ENCODE measurements around the gene PGAP3.
"Not testable (repeated sequence)": the region's sequence is repeated elsewhere in the genome, so short reads cannot be mapped to it uniquely, and the experiment has no call there.

PGAP3 gene

GRCh38 chr17:39729280-39729851, 41.5 kb upstream of the PGAP3 start:
- no peaks in the 10 kb centered on the region for H3K27me3 ChIP-seq (ENCODE audit: insufficient read depth, low read length)
- peak overlapping the region; percentile 85 for H3K4me3 ChIP-seq (ENCODE audit: low read depth, low read length, poor library complexity, severe bottlenecking)
- no peaks in the 10 kb centered on the region for H3F3A ChIP-seq (ENCODE audit: insufficient read depth, low read length)
- no peaks in the 10 kb centered on the region for H3K79me2 ChIP-seq (ENCODE audit: insufficient read depth, low read length)
- H3K4me1 ChIP-seq (ENCODE audit: insufficient read depth, low read length, severe bottlenecking): peaks cover 14% of the 10 kb centered on the region
- peak overlapping the region; percentile 85 for H3K9ac ChIP-seq (ENCODE audit: low read length)
- no peaks in the 10 kb centered on the region for H3K9me2 ChIP-seq (ENCODE audit: low read depth, low read length)
- H3K36me3 ChIP-seq (ENCODE audit: insufficient read depth, low read length): peaks cover 21% of the 10 kb centered on the region; the same call in 1 of the 2 replicates
- TF ChIP-seq, protein P1, sequence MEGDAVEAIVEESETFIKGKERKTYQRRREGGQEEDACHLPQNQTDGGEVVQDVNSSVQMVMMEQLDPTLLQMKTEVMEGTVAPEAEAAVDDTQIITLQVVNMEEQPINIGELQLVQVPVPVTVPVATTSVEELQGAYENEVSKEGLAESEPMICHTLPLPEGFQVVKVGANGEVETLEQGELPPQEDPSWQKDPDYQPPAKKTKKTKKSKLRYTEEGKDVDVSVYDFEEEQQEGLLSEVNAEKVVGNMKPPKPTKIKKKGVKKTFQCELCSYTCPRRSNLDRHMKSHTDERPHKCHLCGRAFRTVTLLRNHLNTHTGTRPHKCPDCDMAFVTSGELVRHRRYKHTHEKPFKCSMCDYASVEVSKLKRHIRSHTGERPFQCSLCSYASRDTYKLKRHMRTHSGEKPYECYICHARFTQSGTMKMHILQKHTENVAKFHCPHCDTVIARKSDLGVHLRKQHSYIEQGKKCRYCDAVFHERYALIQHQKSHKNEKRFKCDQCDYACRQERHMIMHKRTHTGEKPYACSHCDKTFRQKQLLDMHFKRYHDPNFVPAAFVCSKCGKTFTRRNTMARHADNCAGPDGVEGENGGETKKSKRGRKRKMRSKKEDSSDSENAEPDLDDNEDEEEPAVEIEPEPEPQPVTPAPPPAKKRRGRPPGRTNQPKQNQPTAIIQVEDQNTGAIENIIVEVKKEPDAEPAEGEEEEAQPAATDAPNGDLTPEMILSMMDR (IDR thresholded peaks at IDR 0.05; ENCODE audit: low read length): no peak
- no peak for TF ChIP-seq EZH2 (IDR thresholded peaks at IDR 0.05; ENCODE audit: borderline replicate concordance, low read length)
- no peaks in the 10 kb centered on the region for H4K20me1 ChIP-seq (ENCODE audit: insufficient read depth, low read length)
- peak overlapping the region; percentile 41 for H3K27ac ChIP-seq (ENCODE audit: low read depth, low read length, poor library complexity, severe bottlenecking)
- H3K9me3 ChIP-seq (ENCODE audit: low read length): no peaks in the 10 kb centered on the region
- no peak overlapping the region for H2AFZ ChIP-seq (ENCODE audit: low read length)
- H3K4me2 ChIP-seq (ENCODE audit: low read length): peak overlapping the region; percentile 97

GRCh38 chr17:39727556-39727955, 39.7 kb upstream of the PGAP3 start:
- Histone ChIP-seq H3K9me3 (ENCODE audit: low read length) (no peaks in the 10 kb centered on the region), H4K20me1 (ENCODE audit: insufficient read depth, low read length) (no peaks in the 10 kb centered on the region), H3K27me3 (ENCODE audit: insufficient read depth, low read length) (no peaks in the 10 kb centered on the region), H3K79me2 (ENCODE audit: insufficient read depth, low read length) (no peaks in the 10 kb centered on the region), H2AFZ (ENCODE audit: low read length) (no peak overlapping the region), H3K4me3 (ENCODE audit: low read depth, low read length, poor library complexity, severe bottlenecking) (no peak overlapping the region), H3F3A (ENCODE audit: insufficient read depth, low read length) (no peaks in the 10 kb centered on the region), H3K4me2 (ENCODE audit: low read length) (no peak overlapping the region), H3K4me1 (ENCODE audit: insufficient read depth, low read length, severe bottlenecking) (peaks cover 14% of the 10 kb centered on the region), H3K9me2 (ENCODE audit: low read depth, low read length) (no peaks in the 10 kb centered on the region), H3K9ac (ENCODE audit: low read length) (no peak overlapping the region), H3K27ac (ENCODE audit: low read depth, low read length, poor library complexity, severe bottlenecking) (no peak overlapping the region), H3K36me3 (ENCODE audit: insufficient read depth, low read length) (peaks cover 21% of the 10 kb centered on the region; the same call in 1 of the 2 replicates)
- no peak for TF ChIP-seq EZH2 (IDR thresholded peaks at IDR 0.05; ENCODE audit: borderline replicate concordance, low read length)
- TF ChIP-seq, protein P1 (IDR thresholded peaks at IDR 0.05; ENCODE audit: low read length): no peak

GRCh38 chr17:39726617-39727016, 38.8 kb upstream of the PGAP3 start:
- Histone ChIP-seq H4K20me1 (ENCODE audit: insufficient read depth, low read length) (no peaks in the 10 kb centered on the region), H3K27me3 (ENCODE audit: insufficient read depth, low read length) (no peaks in the 10 kb centered on the region), H3K4me3 (ENCODE audit: low read depth, low read length, poor library complexity, severe bottlenecking) (no peak overlapping the region), H2AFZ (ENCODE audit: low read length) (no peak overlapping the region), H3K9ac (ENCODE audit: low read length) (no peak overlapping the region), H3K9me3 (ENCODE audit: low read length) (no peaks in the 10 kb centered on the region), H3F3A (ENCODE audit: insufficient read depth, low read length) (no peaks in the 10 kb centered on the region), H3K4me1 (ENCODE audit: insufficient read depth, low read length, severe bottlenecking) (peaks cover 14% of the 10 kb centered on the region), H3K36me3 (ENCODE audit: insufficient read depth, low read length) (peaks cover 21% of the 10 kb centered on the region; the same call in 1 of the 2 replicates), H3K79me2 (ENCODE audit: insufficient read depth, low read length) (no peaks in the 10 kb centered on the region), H3K4me2 (ENCODE audit: low read length) (no peak overlapping the region), H3K9me2 (ENCODE audit: low read depth, low read length) (no peaks in the 10 kb centered on the region), H3K27ac (ENCODE audit: low read depth, low read length, poor library complexity, severe bottlenecking) (no peak overlapping the region)
- TF ChIP-seq EZH2 (IDR thresholded peaks at IDR 0.05; ENCODE audit: borderline replicate concordance, low read length): no peak
- TF ChIP-seq, protein P1 (IDR thresholded peaks at IDR 0.05; ENCODE audit: low read length): no peak

- not testable (repeated sequence) for H3K27me3 ChIP-seq (ENCODE audit: insufficient read depth, low read length); H2AFZ ChIP-seq (ENCODE audit: low read length); H3K9me3 ChIP-seq (ENCODE audit: low read length); H3K4me2 ChIP-seq (ENCODE audit: low read length); H3K4me3 ChIP-seq (ENCODE audit: low read depth, low read length, poor library complexity, severe bottlenecking); H3K9me2 ChIP-seq (ENCODE audit: low read depth, low read length); H3K79me2 ChIP-seq (ENCODE audit: insufficient read depth, low read length); H4K20me1 ChIP-seq (ENCODE audit: insufficient read depth, low read length); H3F3A ChIP-seq (ENCODE audit: insufficient read depth, low read length); H3K9ac ChIP-seq (ENCODE audit: low read length); H3K27ac ChIP-seq (ENCODE audit: low read depth, low read length, poor library complexity, severe bottlenecking)
- peaks cover 21% of the 10 kb centered on the region; the same call in 1 of the 2 replicates for H3K36me3 ChIP-seq (ENCODE audit: insufficient read depth, low read length)
- peaks cover 14% of the 10 kb centered on the region for H3K4me1 ChIP-seq (ENCODE audit: insufficient read depth, low read length, severe bottlenecking)
Observed at GRCh38 chr17:39725923-39726322, 38.1 kb upstream of the PGAP3 start.
